Smooth muscle cell (in vitro differentiated cells): ENCODE measurements around the gene EDDM13. TPM values are rescaled to one million over a fixed set of nuclear protein-coding genes. Genes with fewer than 3 reads are reported as not detected.

ENCODE experiments used
- DNase-seq: peaks from one replicate; lab custom pipeline; 2025; ENCODE audit not compliant: unreplicated experiment; lab: John Stamatoyannopoulos, UW
- H2AFZ ChIP-seq: fragments of 200-600 bp; sonication (generic); 2 replicates; pipeline ENCODE4 v1.6.0; 2016; ENCODE audit warnings: antibody characterized with exemption, low read depth, mild to moderate bottlenecking
- H3F3A ChIP-seq: fragments of 200-600 bp; sonication (generic); 2 replicates; pipeline ENCODE4 v1.6.0; 2017; ENCODE audit warnings: antibody characterized with exemption, low read depth
- H3K27ac ChIP-seq: fragments of 200-600 bp; sonication (generic); 2 replicates; pipeline ENCODE4 v1.5.1; 2016; ENCODE audit warnings: low read depth, mild to moderate bottlenecking
- H3K27me3 ChIP-seq: fragments of 200-600 bp; sonication (generic); 2 replicates; pipeline ENCODE4 v1.6.1; 2016; ENCODE audit warnings: low read depth, mild to moderate bottlenecking
- H3K36me3 ChIP-seq: fragments of 200-600 bp; sonication (generic); 2 replicates; pipeline ENCODE4 v1.5.1; 2016; ENCODE audit warnings: low read depth
- H3K4me1 ChIP-seq: fragments of 200-600 bp; sonication (generic); 2 replicates; pipeline ENCODE4 v1.5.1; 2016; ENCODE audit warnings: low read depth
- H3K4me2 ChIP-seq: fragments of 200-600 bp; sonication (generic); 2 replicates; pipeline ENCODE4 v1.6.0; 2016; ENCODE audit warnings: mild to moderate bottlenecking
- H3K4me3 ChIP-seq: fragments of 200-600 bp; sonication (generic); 2 replicates; pipeline ENCODE4 v1.5.1; 2016; ENCODE audit warnings: mild to moderate bottlenecking
- H3K79me2 ChIP-seq: fragments of 200-600 bp; sonication (generic); 2 replicates; pipeline ENCODE4 v1.6.0; 2016; ENCODE audit warnings: low read depth, mild to moderate bottlenecking
- H3K9ac ChIP-seq: fragments of 200-600 bp; sonication (generic); 2 replicates; pipeline ENCODE4 v1.6.0; 2016; ENCODE audit warnings: low read depth
- H3K9me3 ChIP-seq: fragments of 200-600 bp; sonication (generic); replicated peaks from 2 replicates; pipeline ENCODE4 v1.5.1; 2016; ENCODE audit warnings: low read depth
- H4K20me1 ChIP-seq: fragments of 200-600 bp; sonication (generic); 2 replicates; pipeline ENCODE4 v1.6.0; 2016; ENCODE audit warnings: low read depth
- CTCF ChIP-seq: fragments of 200-600 bp; sonication (generic); IDR thresholded peaks from 2 replicates; pipeline ENCODE4 v1.5.1; 2017; ENCODE audit warnings: borderline replicate concordance, mild to moderate bottlenecking, antibody characterized with exemption; ENCODE audit not compliant: insufficient read depth, poor library complexity, severe bottlenecking
- WGBS: methylation state at CpG from one replicate; pipeline ENCODE4 v1.1.7; 2016; ENCODE audit warnings: low lambda C conversion rate; 5-methylcytosine and 5-hydroxymethylcytosine counted together
- polyA plus RNA-seq: library from polyadenylated mRNA; unstranded; fragments of >200 nt; fragmentation: Nextera tagmentation; extraction: Ambion mirVana; gene quantifications from 2 replicates; pipeline ENCODE4 v1.2.1, GENCODE V29; 2016
- total RNA-seq: library from RNA; depleted of rRNA; stranded (reverse); fragments of >200 nt; gene quantifications from 2 replicates; pipeline ENCODE4 v1.2.3, GENCODE V29; 2014

EDDM13 gene
- total and polyA plus RNA-seq, 2 experiments from 2014 or later: 0.58 TPM; not detected in 1

GRCh38 chr19:56282809-56283208, 10.3 kb downstream of the EDDM13 start:
- Histone ChIP-seq H3K79me2 (no peaks in the 10 kb centered on the region), H3K9ac (no peak overlapping the region), H3F3A (no peaks in the 10 kb centered on the region), H3K27me3 (no peaks in the 10 kb centered on the region), H3K27ac (no peak overlapping the region), H3K4me3 (no peak overlapping the region), H2AFZ (no peak overlapping the region), H3K36me3 (no peaks in the 10 kb centered on the region), H3K4me2 (no peak overlapping the region), H4K20me1 (no peaks in the 10 kb centered on the region), H3K9me3 (no peaks in the 10 kb centered on the region), H3K4me1 (no peaks in the 10 kb centered on the region)
- no peak for DNase-seq
- 97% methylated on average over 4 of the region's 4 CpGs for WGBS
- TF ChIP-seq CTCF: no peak

- DNase-seq: no peak
- H4K20me1 ChIP-seq: no peaks in the 10 kb centered on the region
- no peaks in the 10 kb centered on the region for H3K4me1 ChIP-seq
- no peak overlapping the region for H3K4me2 ChIP-seq
- 97% methylated on average over 3 of the region's 3 CpGs for WGBS
- H3K4me3 ChIP-seq: no peak overlapping the region
- H3F3A ChIP-seq: no peaks in the 10 kb centered on the region
- no peak overlapping the region for H3K9ac ChIP-seq
- H3K9me3 ChIP-seq: no peaks in the 10 kb centered on the region
- no peak overlapping the region for H3K27ac ChIP-seq
- no peaks in the 10 kb centered on the region for H3K79me2 ChIP-seq
- no peak for TF ChIP-seq CTCF
- no peaks in the 10 kb centered on the region for H3K36me3 ChIP-seq
- H3K27me3 ChIP-seq: no peaks in the 10 kb centered on the region
- no peak overlapping the region for H2AFZ ChIP-seq
Measured at GRCh38 chr19:56284746-56285145, 12.2 kb downstream of the EDDM13 start.

GRCh38 chr19:56290104-56290503, 17.6 kb downstream of the EDDM13 start:
- Histone ChIP-seq H3K9me3 (no peaks in the 10 kb centered on the region), H2AFZ (no peak overlapping the region), H3K27ac (no peak overlapping the region), H3F3A (no peaks in the 10 kb centered on the region), H3K79me2 (no peaks in the 10 kb centered on the region), H3K4me2 (no peak overlapping the region), H3K4me1 (no peaks in the 10 kb centered on the region), H3K9ac (no peak overlapping the region), H3K27me3 (no peaks in the 10 kb centered on the region), H3K4me3 (no peak overlapping the region), H4K20me1 (no peaks in the 10 kb centered on the region), H3K36me3 (no peaks in the 10 kb centered on the region)
- TF ChIP-seq CTCF: no peak
- DNase-seq: no peak

- Histone ChIP-seq H3K9ac (no peak overlapping the region), H3K27me3 (no peaks in the 10 kb centered on the region), H3F3A (no peaks in the 10 kb centered on the region), H4K20me1 (no peaks in the 10 kb centered on the region), H2AFZ (no peak overlapping the region), H3K4me3 (no peak overlapping the region), H3K4me2 (no peak overlapping the region), H3K79me2 (no peaks in the 10 kb centered on the region), H3K9me3 (no peaks in the 10 kb centered on the region), H3K4me1 (no peaks in the 10 kb centered on the region), H3K27ac (no peak overlapping the region), H3K36me3 (no peaks in the 10 kb centered on the region)
- no peak for TF ChIP-seq CTCF
- 96% methylated on average over 6 of the region's 6 CpGs for WGBS
- DNase-seq: no peak
Measured at GRCh38 chr19:56291867-56292266, 19.3 kb downstream of the EDDM13 start.
